HEK293 (cell line): ENCODE results near the gene TRIP10.

Experiments used
- CTCF ChIA-PET: fragments of 350-600 bp; formaldehyde crosslinking; extraction: SDS; loops from one replicate; lab custom pipeline; 2021; ENCODE audit warnings: antibody characterized with exemption; lab: Yijun Ruan, JAX
- POLR2A ChIA-PET: fragments of 300-600 bp; formaldehyde crosslinking; extraction: SDS; loops from one replicate; lab custom pipeline; 2020; ENCODE audit warnings: antibody characterized with exemption, inconsistent platforms; lab: Yijun Ruan, JAX
- H3K27ac ChIP-seq: fragments of 200-500 bp; sonication (Bioruptor generic); 2 replicates; pipeline ENCODE4 v1.5.1; 2014; ENCODE audit warnings: low read depth, low read length, control low read depth, inconsistent platforms; ENCODE audit errors: extremely low read depth
- H3K36me3 ChIP-seq, 2 experiments: fragments of 200-500 bp in 1 of 2; sonication (Bioruptor generic) in 1 of 2; 1 replicate in 1 of 2; 2 replicates in 1 of 2; pipeline ENCODE4 v1.5.1; 2014 to 2017; ENCODE audit warnings: inconsistent platforms in 2 of 2, low read length in 2 of 2; ENCODE audit not compliant: control insufficient read depth in 2 of 2, insufficient read depth in 1 of 2
- H3K4me1 ChIP-seq: fragments of 200-500 bp; sonication (Bioruptor generic); 2 replicates; pipeline ENCODE4 v1.5.1; 2014; ENCODE audit warnings: mild to moderate bottlenecking, low read length, inconsistent platforms; ENCODE audit not compliant: control insufficient read depth, insufficient read depth
- H3K4me3 ChIP-seq: 2 replicates; pipeline ENCODE4 v1.5.1; 2011; ENCODE audit warnings: low read depth, mild to moderate bottlenecking, control low read depth, low read length, moderate library complexity
- H3K9me3 ChIP-seq: fragments of 200-500 bp; sonication (Bioruptor generic); 2 replicates; pipeline ENCODE4 v1.5.1; 2014; ENCODE audit warnings: low read depth, low read length, inconsistent platforms; ENCODE audit not compliant: control insufficient read depth, insufficient read depth
- CTCF ChIP-seq: fragments of 450-650 bp; formaldehyde crosslinking; IDR thresholded peaks from 2 replicates; pipeline ENCODE4 v1.5.1; 2016; ENCODE audit warnings: missing biosample characterization, missing genetic modification characterization
- GLI4 ChIP-seq: fragments of 450-650 bp; formaldehyde crosslinking; IDR thresholded peaks from 2 replicates; pipeline ENCODE4 v1.5.1; 2016; ENCODE audit warnings: missing biosample characterization, missing genetic modification characterization
- KLF10 ChIP-seq: fragments of 450-650 bp; IDR thresholded peaks from 2 replicates; pipeline ENCODE4 v1.5.1; 2018; ENCODE audit warnings: missing biosample characterization, mild to moderate bottlenecking, missing genetic modification characterization
- KLF7 ChIP-seq: fragments of 450-650 bp; formaldehyde crosslinking; IDR thresholded peaks from 2 replicates; pipeline ENCODE4 v1.5.1; 2016; ENCODE audit warnings: missing biosample characterization, missing genetic modification characterization, borderline replicate concordance
- MYNN ChIP-seq: fragments of 450-650 bp; formaldehyde crosslinking; IDR thresholded peaks from 2 replicates; pipeline ENCODE4 v1.5.1; 2016; ENCODE audit warnings: missing biosample characterization, missing genetic modification characterization, borderline replicate concordance
- RBAK ChIP-seq: fragments of 450-650 bp; formaldehyde crosslinking; IDR thresholded peaks from 2 replicates; pipeline ENCODE4 v1.5.1; 2016; ENCODE audit warnings: missing biosample characterization, missing genetic modification characterization
- ZBTB26 ChIP-seq: fragments of 450-650 bp; formaldehyde crosslinking; optimal IDR thresholded peaks from 2 replicates; pipeline ENCODE3; 2016; ENCODE audit warnings: missing biosample characterization, mild to moderate bottlenecking, missing genetic modification characterization
- ZBTB7A ChIP-seq: fragments of 450-650 bp; formaldehyde crosslinking; IDR thresholded peaks from 2 replicates; pipeline ENCODE4 v1.5.1; 2016; ENCODE audit warnings: low read depth, missing biosample characterization, missing genetic modification characterization
- ZEB2 ChIP-seq: fragments of 450-650 bp; formaldehyde crosslinking; IDR thresholded peaks from 2 replicates; pipeline ENCODE4 v1.5.1; 2016; ENCODE audit warnings: missing biosample characterization, missing genetic modification characterization
- ZNF138 ChIP-seq: fragments of 450-650 bp; formaldehyde crosslinking; IDR thresholded peaks from 2 replicates; pipeline ENCODE4 v1.5.1; 2016; ENCODE audit warnings: missing biosample characterization, missing genetic modification characterization, borderline replicate concordance
- ZNF155 ChIP-seq: fragments of 450-650 bp; formaldehyde crosslinking; IDR thresholded peaks from 2 replicates; pipeline ENCODE4 v1.5.1; 2016; ENCODE audit warnings: missing biosample characterization, missing genetic modification characterization
- ZNF169 ChIP-seq: fragments of 450-650 bp; formaldehyde crosslinking; IDR thresholded peaks from 2 replicates; pipeline ENCODE4 v1.5.1; 2016; ENCODE audit warnings: missing biosample characterization, missing genetic modification characterization
- ZNF175 ChIP-seq: fragments of 450-650 bp; formaldehyde crosslinking; IDR thresholded peaks from 2 replicates; pipeline ENCODE4 v1.5.1; 2016; ENCODE audit warnings: missing biosample characterization, missing genetic modification characterization
- ZNF239 ChIP-seq: fragments of 450-650 bp; formaldehyde crosslinking; IDR thresholded peaks from 2 replicates; pipeline ENCODE4 v1.5.1; 2016; ENCODE audit warnings: missing biosample characterization, missing genetic modification characterization
- ZNF274 ChIP-seq, 2 experiments: fragments of 200-500 bp in 1 of 2; fragments of 450-650 bp in 1 of 2; sonication (Bioruptor generic) in 1 of 2; formaldehyde crosslinking in 1 of 2; IDR thresholded peaks; 2 replicates each; pipeline versions ENCODE4 v1.5.1 to v1.6.1; 2014 to 2016; ENCODE audit warnings: borderline replicate concordance in 1 of 2, inconsistent platforms in 1 of 2, low read length in 1 of 2, missing biosample characterization in 1 of 2, missing genetic modification characterization in 1 of 2
- ZNF473 ChIP-seq: fragments of 450-650 bp; formaldehyde crosslinking; IDR thresholded peaks from 2 replicates; pipeline ENCODE4 v1.5.1; 2017; ENCODE audit warnings: missing biosample characterization, missing genetic modification characterization
- ZNF530 ChIP-seq: fragments of 450-650 bp; formaldehyde crosslinking; IDR thresholded peaks from 2 replicates; pipeline ENCODE4 v1.5.1; 2016; ENCODE audit warnings: low read depth, missing biosample characterization, missing genetic modification characterization
- ZNF560 ChIP-seq: fragments of 450-650 bp; formaldehyde crosslinking; IDR thresholded peaks from 2 replicates; pipeline ENCODE4 v1.5.1; 2017; ENCODE audit warnings: missing biosample characterization, missing genetic modification characterization, borderline replicate concordance
- ZNF670 ChIP-seq: fragments of 450-650 bp; formaldehyde crosslinking; IDR thresholded peaks from 2 replicates; pipeline ENCODE4 v1.5.1; 2016; ENCODE audit warnings: missing biosample characterization, missing genetic modification characterization, low read depth
- ZNF792 ChIP-seq: fragments of 450-650 bp; formaldehyde crosslinking; IDR thresholded peaks from 2 replicates; pipeline ENCODE4 v1.5.1; 2016; ENCODE audit warnings: missing biosample characterization, missing genetic modification characterization
- ZSCAN16 ChIP-seq: fragments of 450-650 bp; formaldehyde crosslinking; IDR thresholded peaks from 2 replicates; pipeline ENCODE4 v1.5.1; 2016; ENCODE audit warnings: missing biosample characterization, missing genetic modification characterization
- TF ChIP-seq, protein P1 (sequence below): fragments of 450-650 bp; formaldehyde crosslinking; IDR thresholded peaks from 2 replicates; pipeline ENCODE4 v1.5.1; 2017; ENCODE audit warnings: missing biosample characterization, missing genetic modification characterization
- TF ChIP-seq, protein P2 (sequence below): fragments of 450-650 bp; formaldehyde crosslinking; IDR thresholded peaks from 2 replicates; pipeline ENCODE4 v1.5.1; 2016; ENCODE audit warnings: missing biosample characterization, missing genetic modification characterization
- TF ChIP-seq, protein P3 (sequence below): fragments of 450-650 bp; formaldehyde crosslinking; IDR thresholded peaks from 2 replicates; pipeline ENCODE4 v1.5.1; 2016; ENCODE audit warnings: missing biosample characterization, missing genetic modification characterization

TRIP10 gene

DNA sequence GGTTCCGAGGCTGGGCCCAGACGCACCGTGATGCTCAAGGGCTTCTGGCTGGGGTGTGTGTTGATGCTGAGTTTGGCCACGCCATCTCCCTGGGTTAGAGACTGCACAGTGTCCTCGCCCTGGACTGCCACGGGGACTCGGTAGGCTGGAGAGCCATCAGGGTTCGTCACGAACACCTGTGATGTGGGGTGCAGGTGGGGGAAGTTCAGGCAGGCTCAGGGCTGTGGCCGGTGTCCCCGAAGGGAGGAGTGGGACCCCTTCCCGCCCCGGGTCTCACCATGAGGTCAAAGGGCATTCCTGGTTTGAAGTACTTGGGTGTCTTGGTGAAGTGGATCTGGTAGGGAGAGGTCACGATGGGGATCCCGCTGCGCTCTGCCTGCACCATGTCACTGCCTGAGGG lies 27.2 kb upstream of the TRIP10 start:
- ChIA-PET POLR2A (no interaction called here), CTCF (no interaction called here)
- Histone ChIP-seq H3K36me3 (no peaks in the 10 kb centered on the region), H3K4me1 (no peaks in the 10 kb centered on the region), H3K9me3 (no peaks in the 10 kb centered on the region), H3K4me3 (no peak overlapping the region), H3K27ac (no peak overlapping the region)
- TF ChIP-seq ZNF138 (tag by site-specific recombination) (no peak), ZEB2 (tag by site-specific recombination) (no peak), ZNF274 (IDR thresholded peaks at IDR 0.05; ENCODE audit: low read length) (no peak), ZNF274 (tag by site-specific recombination; IDR thresholded peaks at IDR 0.05; ENCODE audit: borderline replicate concordance) (no peak), ZNF670 (tag by site-specific recombination) (no peak), ZNF175 (tag by site-specific recombination) (no peak), RBAK (tag by site-specific recombination) (no peak)
- TF ChIP-seq, protein P1, sequence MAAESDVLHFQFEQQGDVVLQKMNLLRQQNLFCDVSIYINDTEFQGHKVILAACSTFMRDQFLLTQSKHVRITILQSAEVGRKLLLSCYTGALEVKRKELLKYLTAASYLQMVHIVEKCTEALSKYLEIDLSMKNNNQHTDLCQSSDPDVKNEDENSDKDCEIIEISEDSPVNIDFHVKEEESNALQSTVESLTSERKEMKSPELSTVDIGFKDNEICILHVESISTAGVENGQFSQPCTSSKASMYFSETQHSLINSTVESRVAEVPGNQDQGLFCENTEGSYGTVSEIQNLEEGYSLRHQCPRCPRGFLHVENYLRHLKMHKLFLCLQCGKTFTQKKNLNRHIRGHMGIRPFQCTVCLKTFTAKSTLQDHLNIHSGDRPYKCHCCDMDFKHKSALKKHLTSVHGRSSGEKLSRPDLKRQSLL (tag by site-specific recombination) = no peak

GRCh38 chr19:6712692-6713670 lies 26.5 kb upstream of the TRIP10 start:
- ChIA-PET CTCF (no interaction called here), POLR2A (no interaction called here)
- no peaks in the 10 kb centered on the region for H3K4me1 ChIP-seq
- no peaks in the 10 kb centered on the region for H3K9me3 ChIP-seq
- no peak overlapping the region for H3K4me3 ChIP-seq
- no peaks in the 10 kb centered on the region for H3K36me3 ChIP-seq
- H3K27ac ChIP-seq = no peak overlapping the region
- TF ChIP-seq MYNN (tag by site-specific recombination) (no peak), ZBTB26 (tag by site-specific recombination) (no peak), CTCF (tag by site-specific recombination) (no peak), ZNF792 (tag by site-specific recombination) (no peak), ZNF530 (no peak), ZSCAN16 (no peak), ZEB2 (tag by site-specific recombination) (no peak), ZNF155 (tag by site-specific recombination) (no peak), ZBTB7A (no peak), ZNF473 (tag by site-specific recombination) (no peak), ZNF560 (tag by site-specific recombination) (no peak), ZNF239 (tag by site-specific recombination) (no peak), ZNF169 (tag by site-specific recombination) (no peak), KLF10 (tag by site-specific recombination) (no peak), KLF7 (tag by site-specific recombination) (no peak), GLI4 (tag by site-specific recombination) (no peak)
- TF ChIP-seq, protein P2, sequence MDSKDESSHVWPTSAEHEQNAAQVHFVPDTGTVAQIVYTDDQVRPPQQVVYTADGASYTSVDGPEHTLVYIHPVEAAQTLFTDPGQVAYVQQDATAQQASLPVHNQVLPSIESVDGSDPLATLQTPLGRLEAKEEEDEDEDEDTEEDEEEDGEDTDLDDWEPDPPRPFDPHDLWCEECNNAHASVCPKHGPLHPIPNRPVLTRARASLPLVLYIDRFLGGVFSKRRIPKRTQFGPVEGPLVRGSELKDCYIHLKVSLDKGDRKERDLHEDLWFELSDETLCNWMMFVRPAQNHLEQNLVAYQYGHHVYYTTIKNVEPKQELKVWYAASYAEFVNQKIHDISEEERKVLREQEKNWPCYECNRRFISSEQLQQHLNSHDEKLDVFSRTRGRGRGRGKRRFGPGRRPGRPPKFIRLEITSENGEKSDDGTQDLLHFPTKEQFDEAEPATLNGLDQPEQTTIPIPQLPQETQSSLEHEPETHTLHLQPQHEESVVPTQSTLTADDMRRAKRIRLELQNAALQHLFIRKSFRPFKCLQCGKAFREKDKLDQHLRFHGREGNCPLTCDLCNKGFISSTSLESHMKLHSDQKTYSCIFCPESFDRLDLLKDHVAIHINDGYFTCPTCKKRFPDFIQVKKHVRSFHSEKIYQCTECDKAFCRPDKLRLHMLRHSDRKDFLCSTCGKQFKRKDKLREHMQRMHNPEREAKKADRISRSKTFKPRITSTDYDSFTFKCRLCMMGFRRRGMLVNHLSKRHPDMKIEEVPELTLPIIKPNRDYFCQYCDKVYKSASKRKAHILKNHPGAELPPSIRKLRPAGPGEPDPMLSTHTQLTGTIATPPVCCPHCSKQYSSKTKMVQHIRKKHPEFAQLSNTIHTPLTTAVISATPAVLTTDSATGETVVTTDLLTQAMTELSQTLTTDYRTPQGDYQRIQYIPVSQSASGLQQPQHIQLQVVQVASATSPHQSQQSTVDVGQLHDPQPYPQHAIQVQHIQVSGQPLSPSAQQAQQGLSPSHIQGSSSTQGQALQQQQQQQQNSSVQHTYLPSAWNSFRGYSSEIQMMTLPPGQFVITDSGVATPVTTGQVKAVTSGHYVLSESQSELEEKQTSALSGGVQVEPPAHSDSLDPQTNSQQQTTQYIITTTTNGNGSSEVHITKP (tag by site-specific recombination) = no peak
- TF ChIP-seq, protein P3, sequence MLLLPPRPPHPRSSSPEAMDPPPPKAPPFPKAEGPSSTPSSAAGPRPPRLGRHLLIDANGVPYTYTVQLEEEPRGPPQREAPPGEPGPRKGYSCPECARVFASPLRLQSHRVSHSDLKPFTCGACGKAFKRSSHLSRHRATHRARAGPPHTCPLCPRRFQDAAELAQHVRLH (tag by site-specific recombination) = no peak
